NT2/D1 (cell line): ENCODE results near the gene RUVBL2.

Experiments used
- YY1 ChIP-seq: IDR thresholded peaks from 2 replicates; pipeline ENCODE4 v1.6.1; 2011; ENCODE audit not compliant: insufficient read length, insufficient read depth
- ZNF274 ChIP-seq: IDR thresholded peaks from 2 replicates; pipeline ENCODE4 v1.6.1; 2011; ENCODE audit warnings: mild to moderate bottlenecking, low read depth, low read length

DNA sequence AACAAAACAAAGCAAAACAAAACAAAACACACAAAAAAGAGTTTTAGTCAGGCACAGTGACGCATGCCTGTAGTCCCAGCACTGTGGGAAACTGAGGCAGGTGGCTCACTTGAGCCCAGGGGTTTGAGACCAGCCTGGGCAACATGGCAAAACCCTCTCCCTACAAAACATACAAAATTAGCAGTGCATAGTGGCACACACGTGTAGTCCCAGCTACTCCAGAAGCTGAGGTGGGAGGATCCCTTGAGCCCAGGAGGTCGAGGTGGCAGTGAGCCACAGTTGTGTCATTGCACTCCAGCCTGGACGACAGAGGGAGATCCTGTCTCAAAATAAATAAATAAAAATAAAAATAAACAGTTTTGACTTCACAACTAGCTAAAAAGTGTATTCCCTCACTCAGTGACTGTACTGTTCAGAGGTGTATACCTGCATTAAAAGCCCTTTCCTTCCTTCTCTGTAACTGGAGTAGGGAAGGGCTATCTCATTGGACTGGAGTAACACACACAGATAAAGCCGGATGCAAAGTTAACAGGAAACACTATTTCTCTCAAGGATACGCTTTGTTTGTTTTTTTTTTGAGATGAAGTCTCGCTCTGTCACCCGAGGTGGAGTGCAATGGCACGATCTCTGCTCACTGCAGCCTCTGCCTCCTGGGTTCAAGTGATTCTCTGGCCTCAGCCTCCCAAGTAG, 42.7 kb upstream of the RUVBL2 start:
- TF ChIP-seq YY1 (no peak), ZNF274 (no peak)
